Activated naive CD4-positive, alpha-beta T cell treated with anti-CD3 and anti-CD28 coated beads, Interleukin-2, amount 50 U/mL, for 24 hours (primary cell): ENCODE results near the gene PUDP.
A peak's percentile ranks its signal among the peaks of the same experiment; 100 is the strongest.
"Not testable (repeated sequence)": the region's sequence is repeated elsewhere in the genome, so short reads cannot be mapped to it uniquely, and the experiment has no call there.

Experiments
- H3K27ac Mint-ChIP-seq: one replicate; pipeline ENCODE4 v1.8.0; 2021; ENCODE audit warnings: mild to moderate bottlenecking, mixed read lengths
- H3K27me3 Mint-ChIP-seq: one replicate; pipeline ENCODE4 v1.8.0; 2021; ENCODE audit warnings: mixed read lengths
- H3K36me3 Mint-ChIP-seq: one replicate; pipeline ENCODE4 v1.8.0; 2021; ENCODE audit warnings: mixed read lengths
- H3K4me1 Mint-ChIP-seq: one replicate; pipeline ENCODE4 v1.8.0; 2021; ENCODE audit warnings: mixed read lengths
- H3K4me3 Mint-ChIP-seq: one replicate; pipeline ENCODE4 v1.8.0; 2021; ENCODE audit warnings: mild to moderate bottlenecking, mixed read lengths
- H3K9me3 Mint-ChIP-seq: one replicate; pipeline ENCODE4 v1.8.0; 2021; ENCODE audit warnings: mixed read lengths

The PUDP gene

DNA sequence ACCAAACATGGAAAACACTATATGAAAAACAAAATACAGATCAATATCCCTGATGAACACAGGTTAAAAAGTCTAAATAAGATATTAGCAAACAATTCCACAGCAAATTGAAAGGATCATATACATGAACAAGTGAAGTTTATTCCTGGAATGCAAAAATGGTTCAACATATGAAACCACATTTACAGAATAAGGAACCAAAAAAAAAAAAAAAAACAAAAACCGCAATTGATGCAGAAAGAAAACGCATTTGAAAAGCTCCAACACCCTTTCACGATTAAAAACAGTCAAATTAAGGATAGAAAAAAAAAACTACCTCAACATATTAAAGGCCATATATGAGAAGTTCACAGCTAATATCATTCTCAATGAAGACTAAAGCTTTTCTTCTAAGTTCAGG, 45.8 kb downstream of the PUDP start:
- peaks cover 16% of the 10 kb centered on the region for H3K36me3 Mint-ChIP-seq
- H3K4me3 Mint-ChIP-seq = no peak overlapping the region
- H3K27ac Mint-ChIP-seq = no peak overlapping the region
- no peaks in the 10 kb centered on the region for H3K27me3 Mint-ChIP-seq
- no peaks in the 10 kb centered on the region for H3K9me3 Mint-ChIP-seq
- H3K4me1 Mint-ChIP-seq = peaks cover 8% of the 10 kb centered on the region

- H3K27ac Mint-ChIP-seq = peak overlapping the region; percentile 51
- peaks cover 18% of the 10 kb centered on the region for H3K36me3 Mint-ChIP-seq
- H3K9me3 Mint-ChIP-seq = no peaks in the 10 kb centered on the region
- H3K4me3 Mint-ChIP-seq = no peak overlapping the region
- no peaks in the 10 kb centered on the region for H3K27me3 Mint-ChIP-seq
- peaks cover 8% of the 10 kb centered on the region for H3K4me1 Mint-ChIP-seq
These were observed 47.9 kb downstream of the PUDP start for GRCh38 chrX:7100022-7100421.

- H3K4me1 Mint-ChIP-seq, H3K9me3 Mint-ChIP-seq, H3K4me3 Mint-ChIP-seq, H3K27ac Mint-ChIP-seq, H3K27me3 Mint-ChIP-seq, H3K36me3 Mint-ChIP-seq: not testable (repeated sequence)
These were observed 52.3 kb downstream of the PUDP start for GRCh38 chrX:7095657-7096056.

DNA sequence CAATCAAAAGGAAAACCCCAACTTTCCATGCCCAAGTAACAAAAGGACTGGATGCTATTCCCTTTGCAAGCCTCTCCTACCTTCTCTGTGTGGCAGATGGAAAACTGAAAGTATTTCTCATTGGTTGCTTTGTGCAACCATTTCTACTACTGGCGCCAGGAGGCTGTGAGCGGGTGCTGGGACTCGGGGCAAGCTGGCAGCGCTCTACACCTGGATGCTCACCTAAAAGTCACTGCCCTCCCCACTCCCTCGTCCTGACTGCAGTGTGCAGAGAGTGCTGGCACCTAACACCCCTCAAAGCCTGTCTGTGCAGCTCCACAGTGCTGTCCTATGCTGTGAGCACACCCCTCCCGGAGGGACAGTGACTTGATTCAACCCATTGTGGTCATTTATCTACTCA, 54.6 kb downstream of the PUDP start:
- Mint-ChIP-seq H3K4me1 (peaks cover 30% of the 10 kb centered on the region), H3K27ac (no peak overlapping the region), H3K27me3 (no peaks in the 10 kb centered on the region), H3K36me3 (peaks cover 4% of the 10 kb centered on the region), H3K4me3 (no peak overlapping the region), H3K9me3 (no peaks in the 10 kb centered on the region)

DNA sequence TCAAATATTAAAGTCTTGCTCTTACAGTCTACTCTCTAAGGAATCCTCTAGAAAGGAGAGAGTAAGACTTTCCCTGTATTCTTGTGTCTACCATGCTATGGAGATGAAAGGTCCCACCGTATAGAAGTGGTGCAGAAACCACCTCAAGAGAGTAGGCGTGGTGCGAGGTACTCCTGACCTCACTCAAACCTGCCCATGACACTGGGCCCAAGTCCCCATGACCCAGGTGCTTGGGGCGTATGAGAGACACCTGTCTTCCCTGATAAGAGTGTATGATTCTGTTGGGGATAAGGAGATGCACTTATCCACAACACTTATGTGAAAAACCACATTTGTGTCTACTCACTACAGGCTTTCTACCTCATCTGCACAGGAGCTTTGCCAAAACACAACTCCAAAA, 55.4 kb downstream of the PUDP start:
- Mint-ChIP-seq H3K4me3 (no peak overlapping the region), H3K4me1 (peaks cover 31% of the 10 kb centered on the region), H3K27me3 (no peaks in the 10 kb centered on the region), H3K27ac (no peak overlapping the region), H3K36me3 (peaks cover 4% of the 10 kb centered on the region), H3K9me3 (no peaks in the 10 kb centered on the region)

DNA sequence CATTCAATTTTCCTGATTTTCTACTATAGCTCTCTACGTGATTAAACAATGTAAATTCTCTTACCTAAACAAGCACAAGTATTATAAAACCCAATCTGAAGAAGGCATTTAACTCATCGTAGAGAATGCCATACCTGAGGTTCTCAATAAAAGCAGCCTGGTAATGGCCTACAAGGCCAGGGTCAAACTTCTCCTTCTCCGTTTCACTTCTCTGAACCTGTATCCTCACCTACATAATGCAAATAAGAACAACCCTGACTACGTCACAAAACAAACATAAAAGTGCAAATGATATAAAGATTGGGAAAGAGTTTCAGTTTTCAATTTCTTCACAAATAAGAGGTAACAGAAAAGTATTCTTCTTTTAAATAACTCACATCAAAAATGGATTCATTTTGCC, 56.0 kb downstream of the PUDP start:
- H3K9me3 Mint-ChIP-seq = no peaks in the 10 kb centered on the region
- peaks cover 1% of the 10 kb centered on the region for H3K36me3 Mint-ChIP-seq
- no peaks in the 10 kb centered on the region for H3K27me3 Mint-ChIP-seq
- no peak overlapping the region for H3K4me3 Mint-ChIP-seq
- no peak overlapping the region for H3K27ac Mint-ChIP-seq
- H3K4me1 Mint-ChIP-seq = peaks cover 33% of the 10 kb centered on the region

- Mint-ChIP-seq H3K9me3 (no peaks in the 10 kb centered on the region), H3K36me3 (no peaks in the 10 kb centered on the region), H3K4me3 (no peak overlapping the region), H3K27me3 (no peaks in the 10 kb centered on the region), H3K27ac (no peak overlapping the region), H3K4me1 (peaks cover 45% of the 10 kb centered on the region)
These were observed 57.3 kb downstream of the PUDP start for GRCh38 chrX:7090641-7091040.

GRCh38 chrX:7088968-7089615, 58.9 kb downstream of the PUDP start:
- Mint-ChIP-seq H3K4me3 (peak overlapping the region; percentile 49), H3K9me3 (no peaks in the 10 kb centered on the region), H3K36me3 (no peaks in the 10 kb centered on the region), H3K27ac (no peak overlapping the region), H3K27me3 (no peaks in the 10 kb centered on the region), H3K4me1 (peaks cover 50% of the 10 kb centered on the region)

GRCh38 chrX:7086384-7086783, 61.6 kb downstream of the PUDP start:
- Mint-ChIP-seq H3K4me3 (no peak overlapping the region), H3K27me3 (no peaks in the 10 kb centered on the region), H3K9me3 (no peaks in the 10 kb centered on the region), H3K36me3 (no peaks in the 10 kb centered on the region), H3K27ac (no peak overlapping the region), H3K4me1 (peaks cover 67% of the 10 kb centered on the region)

DNA sequence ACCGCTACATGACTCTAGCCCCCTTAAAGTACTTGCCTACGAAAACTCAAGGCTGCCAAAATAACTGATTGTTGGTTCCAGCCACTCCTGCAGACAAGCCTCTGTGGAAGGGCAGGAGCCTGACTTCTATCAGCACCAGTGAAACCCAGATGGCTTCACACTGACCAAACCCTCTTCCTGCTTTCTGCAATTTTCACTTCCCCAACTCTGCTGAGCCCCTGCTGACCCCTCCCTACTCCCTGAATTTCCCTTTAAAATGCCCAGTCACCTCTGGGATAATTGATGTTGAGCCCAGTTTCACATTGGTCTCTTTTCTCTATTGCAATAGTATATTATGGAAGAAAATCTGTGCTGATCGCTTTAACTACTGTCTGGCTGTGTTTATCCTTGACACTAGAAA, 62.1 kb downstream of the PUDP start:
- Mint-ChIP-seq H3K9me3 (no peaks in the 10 kb centered on the region), H3K4me1 (peaks cover 68% of the 10 kb centered on the region), H3K4me3 (no peak overlapping the region), H3K27ac (no peak overlapping the region), H3K27me3 (no peaks in the 10 kb centered on the region), H3K36me3 (no peaks in the 10 kb centered on the region)

DNA sequence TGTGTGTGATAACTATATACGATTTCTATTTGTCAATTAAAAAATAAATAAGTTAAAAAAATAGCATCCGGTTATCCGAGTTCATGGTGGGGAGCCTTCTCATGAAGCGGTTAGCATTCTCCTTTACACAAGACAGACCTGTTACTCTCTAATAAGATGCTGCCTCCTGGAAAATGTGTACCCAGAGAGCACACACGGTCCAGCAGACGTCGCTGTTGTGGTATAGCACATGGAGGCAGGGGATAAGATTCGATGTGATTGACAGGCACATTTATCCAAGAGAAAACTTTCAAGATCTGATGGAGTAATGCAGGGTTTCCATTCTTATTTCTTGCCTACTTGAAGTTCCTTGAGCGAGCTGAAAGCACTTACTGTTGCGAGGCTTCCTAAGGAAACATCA, 63.1 kb downstream of the PUDP start:
- no peaks in the 10 kb centered on the region for H3K9me3 Mint-ChIP-seq
- peaks cover 61% of the 10 kb centered on the region for H3K4me1 Mint-ChIP-seq
- no peaks in the 10 kb centered on the region for H3K36me3 Mint-ChIP-seq
- H3K4me3 Mint-ChIP-seq = no peak overlapping the region
- H3K27ac Mint-ChIP-seq = no peak overlapping the region
- H3K27me3 Mint-ChIP-seq = no peaks in the 10 kb centered on the region

- no peaks in the 10 kb centered on the region for H3K9me3 Mint-ChIP-seq
- peak overlapping the region; percentile 58 for H3K4me3 Mint-ChIP-seq
- H3K36me3 Mint-ChIP-seq = peaks cover 2% of the 10 kb centered on the region
- H3K27me3 Mint-ChIP-seq = no peaks in the 10 kb centered on the region
- H3K27ac Mint-ChIP-seq = peak overlapping the region; percentile 91
- H3K4me1 Mint-ChIP-seq = peaks cover 50% of the 10 kb centered on the region
These were observed 64.2 kb downstream of the PUDP start for GRCh38 chrX:7083468-7084396.

DNA sequence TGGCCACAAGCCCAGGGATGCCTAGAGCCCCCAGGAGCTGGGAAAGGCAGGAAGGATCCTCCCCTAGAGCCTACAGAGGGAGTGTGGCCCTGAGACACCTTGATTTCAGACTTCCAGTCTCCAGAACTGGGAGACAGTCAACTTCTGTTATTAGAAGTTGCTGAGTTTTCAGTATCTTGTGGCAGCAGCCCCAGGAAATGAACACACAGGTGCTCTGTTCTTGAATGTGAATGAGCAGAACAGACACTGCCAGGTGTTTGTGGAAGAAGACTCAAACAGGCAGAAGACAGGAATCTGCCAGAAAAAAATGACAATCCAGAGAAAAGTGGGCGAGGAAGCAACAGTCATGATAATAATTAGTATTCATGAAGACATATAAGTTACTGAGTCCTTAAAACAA, 64.9 kb downstream of the PUDP start:
- peak overlapping the region; percentile 46 for H3K27ac Mint-ChIP-seq
- peak overlapping the region; percentile 58 for H3K4me3 Mint-ChIP-seq
- H3K27me3 Mint-ChIP-seq = no peaks in the 10 kb centered on the region
- no peaks in the 10 kb centered on the region for H3K9me3 Mint-ChIP-seq
- peaks cover 3% of the 10 kb centered on the region for H3K36me3 Mint-ChIP-seq
- peaks cover 44% of the 10 kb centered on the region for H3K4me1 Mint-ChIP-seq

DNA sequence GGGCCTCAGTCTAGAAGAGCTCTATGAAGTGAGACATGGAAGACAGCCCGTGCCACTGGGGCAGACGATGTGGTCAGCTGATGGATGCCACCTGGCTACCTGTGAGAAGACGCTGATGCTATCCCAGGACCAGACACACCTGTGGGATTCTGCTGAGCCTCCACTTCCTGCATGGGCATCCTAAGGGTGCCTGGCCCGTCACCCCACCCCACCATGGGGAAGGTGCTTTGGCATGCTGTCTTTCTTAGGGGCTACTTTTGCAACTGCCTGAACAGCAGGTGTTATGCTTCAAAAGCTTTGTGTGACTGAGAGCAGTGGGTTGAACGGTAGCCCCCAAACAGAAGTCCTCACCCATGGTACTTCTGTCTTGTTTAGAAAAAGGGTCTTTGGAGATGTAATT, 65.4 kb downstream of the PUDP start:
- no peaks in the 10 kb centered on the region for H3K27me3 Mint-ChIP-seq
- H3K9me3 Mint-ChIP-seq = no peaks in the 10 kb centered on the region
- peaks cover 3% of the 10 kb centered on the region for H3K36me3 Mint-ChIP-seq
- no peak overlapping the region for H3K4me3 Mint-ChIP-seq
- H3K4me1 Mint-ChIP-seq = peaks cover 44% of the 10 kb centered on the region
- no peak overlapping the region for H3K27ac Mint-ChIP-seq

- H3K36me3 Mint-ChIP-seq = peaks cover 8% of the 10 kb centered on the region
- H3K4me3 Mint-ChIP-seq = no peak overlapping the region
- H3K27me3 Mint-ChIP-seq = no peaks in the 10 kb centered on the region
- peaks cover 22% of the 10 kb centered on the region for H3K4me1 Mint-ChIP-seq
- no peak overlapping the region for H3K27ac Mint-ChIP-seq
- H3K9me3 Mint-ChIP-seq = no peaks in the 10 kb centered on the region
These were observed 70.4 kb downstream of the PUDP start for GRCh38 chrX:7077241-7078230.
